GM12878 (cell line): ENCODE results near the gene PLA2G3. TPM values are rescaled to one million over a fixed set of nuclear protein-coding genes. Genes with fewer than 3 reads are reported as not detected.

ENCODE experiments used
- ATAC-seq: fragments of 200-7000 bp; cut with Tn5 transposase; 3 replicates; pipeline ENCODE4 v1.9.1; 2020; ENCODE audit warnings: mild to moderate bottlenecking, moderate library complexity
- BruUV-seq: library from RNA; stranded (reverse); fragments of 400-500 nt; replicated peaks from 2 replicates; lab custom pipeline; 2021; lab: Mats Ljungman, UMichigan
- CTCF ChIA-PET: fragments of 300-600 bp; sonication (Branson Sonifier 250); formaldehyde crosslinking; extraction: SDS; loops from one replicate; lab custom pipeline; 2021; ENCODE audit warnings: inconsistent platforms; lab: Yijun Ruan, JAX
- POLR2A ChIA-PET: fragments of 350-600 bp; formaldehyde crosslinking; extraction: SDS; loops from one replicate; lab custom pipeline; 2021; ENCODE audit warnings: inconsistent platforms; lab: Charles Lee
- RAD21 ChIA-PET: fragments of 300-600 bp; sonication (Branson Sonifier 250); formaldehyde crosslinking; loops from one replicate; lab custom pipeline; 2023; ENCODE audit warnings: antibody characterized with exemption; ENCODE audit not compliant: unreplicated experiment; lab: Charles Lee
- SMC1A ChIA-PET: fragments of 300-600 bp; sonication (Branson Sonifier 250); formaldehyde crosslinking; loops from one replicate; lab custom pipeline; 2023; ENCODE audit not compliant: unreplicated experiment, uncharacterized antibody; lab: Charles Lee
- DNase-seq: peaks from one replicate; pipeline ENCODE4 v3.0.0-alpha.2; 2011; ENCODE audit warnings: low read depth, low spot score
- FAIRE-seq: peaks from 3 replicates; lab custom pipeline; 2011; peaks lifted over from hg19 to GRCh38; lab: Jason Lieb, UNC
- H2AFZ ChIP-seq: 2 replicates; pipeline ENCODE4 v1.6.0; 2011; ENCODE audit warnings: low read depth, low read length, control low read depth; ENCODE audit not compliant: control insufficient read depth
- H3K27ac ChIP-seq: 2 replicates; pipeline ENCODE4 v1.5.1; 2011; ENCODE audit warnings: control low read depth; ENCODE audit not compliant: control insufficient read depth, insufficient read depth
- H3K27me3 ChIP-seq, 2 experiments: replicated peaks in 1 of 2; 2 replicates each; pipeline versions ENCODE4 v1.6.0 to v1.6.1; 2011; ENCODE audit warnings: low read length in 1 of 2; ENCODE audit not compliant: control insufficient read depth in 2 of 2, insufficient read depth in 2 of 2
- H3K36me3 ChIP-seq, 2 experiments: 2 replicates each; pipeline ENCODE4 v1.5.1; 2011; ENCODE audit warnings: low read length in 1 of 2; ENCODE audit not compliant: control insufficient read depth in 2 of 2, insufficient read depth in 2 of 2
- H3K4me1 ChIP-seq: 2 replicates; pipeline ENCODE4 v1.6.1; 2011; ENCODE audit warnings: mild to moderate bottlenecking, low read length, moderate library complexity, mixed read lengths; ENCODE audit not compliant: control insufficient read depth, insufficient read depth
- H3K4me2 ChIP-seq: 2 replicates; pipeline ENCODE4 v1.6.0; 2011; ENCODE audit warnings: control low read depth; ENCODE audit not compliant: control insufficient read depth, insufficient read depth
- H3K4me3 ChIP-seq: fragments of 200-600 bp; sonication (generic); 2 replicates; pipeline ENCODE4 v1.5.1; 2016
- H3K79me2 ChIP-seq: 2 replicates; pipeline ENCODE4 v1.6.0; 2011; ENCODE audit warnings: low read length; ENCODE audit not compliant: control insufficient read depth, insufficient read depth
- H3K9ac ChIP-seq: 2 replicates; pipeline ENCODE4 v1.8.0; 2011; ENCODE audit warnings: low read length, control low read depth, mixed read lengths; ENCODE audit not compliant: control insufficient read depth, insufficient read depth
- H3K9me3 ChIP-seq: replicated peaks from 3 replicates; pipeline ENCODE4 v1.5.1; 2011; ENCODE audit warnings: mild to moderate bottlenecking, low read length; ENCODE audit not compliant: control insufficient read depth, insufficient read depth
- H4K20me1 ChIP-seq: 2 replicates; pipeline ENCODE4 v1.6.0; 2011; ENCODE audit not compliant: control insufficient read depth, insufficient read depth
- ASH2L ChIP-seq: fragments of 300-600, 200-600 bp; sonication (generic); IDR thresholded peaks from 2 replicates; pipeline ENCODE4 v1.6.1; 2017; ENCODE audit warnings: low read depth, mild to moderate bottlenecking, borderline replicate concordance
- BHLHE40 ChIP-seq, 2 experiments: fragments of 450-650 bp in 1 of 2; IDR thresholded peaks; 2 replicates each; pipeline ENCODE4 v1.6.1; 2011 to 2017; ENCODE audit warnings: low read depth in 2 of 2, borderline replicate concordance in 1 of 2, improper control_type of control experiment in 1 of 2, low read length in 1 of 2, mild to moderate bottlenecking in 1 of 2
- CHD1 ChIP-seq: IDR thresholded peaks from 2 replicates; pipeline ENCODE4 v1.6.1; 2012; ENCODE audit warnings: low read depth, low read length, improper control_type of control experiment
- MEF2A ChIP-seq: IDR thresholded peaks from 2 replicates; pipeline ENCODE4 v1.6.1; 2011; ENCODE audit warnings: low read depth, mild to moderate bottlenecking, low read length, moderate library complexity; ENCODE audit not compliant: insufficient read depth
- MYB ChIP-seq: fragments of 150-350 bp; IDR thresholded peaks from 2 replicates; pipeline ENCODE4 v1.6.1; 2014; ENCODE audit warnings: mild to moderate bottlenecking, low read depth, low read length, borderline replicate concordance
- SIN3A ChIP-seq: IDR thresholded peaks from 2 replicates; pipeline ENCODE4 v1.6.1; 2012; ENCODE audit warnings: low read depth, low read length, improper control_type of control experiment
- SIX5 ChIP-seq: IDR thresholded peaks from 2 replicates; pipeline ENCODE4 v1.6.1; 2011; ENCODE audit warnings: mild to moderate bottlenecking, low read depth, low read length, moderate library complexity; ENCODE audit not compliant: severe bottlenecking
- ZBED1 ChIP-seq: IDR thresholded peaks from 2 replicates; pipeline ENCODE4 v1.6.1; 2016; ENCODE audit warnings: borderline replicate concordance
- ZNF274 ChIP-seq: IDR thresholded peaks from one replicate; pipeline ENCODE4 v1.8.0; 2011; ENCODE audit not compliant: insufficient read length, insufficient read depth
- WGBS: methylation state at CpG from one replicate; pipeline ENCODE4 v1.1.6; 2016; ENCODE audit warnings: low lambda C conversion rate; ENCODE audit not compliant: insufficient replicate concordance, insufficient coverage; ENCODE audit errors: missing lambda C conversion rate; 5-methylcytosine and 5-hydroxymethylcytosine counted together
- in situ Hi-C: fragments of 300-500 bp; cut with MboI; formaldehyde crosslinking; loops from 9 replicates; pipeline ENCODE4 v1.14.3; 2018; ENCODE audit warnings: mixed read lengths
- intact Hi-C: fragments of 100-400 bp; cut with micrococcal nuclease; formaldehyde crosslinking; loops from one replicate; pipeline ENCODE4 v1.14.2; 2022; ENCODE audit not compliant: unreplicated experiment
- polyA plus RNA-seq, 11 experiments: library from polyadenylated mRNA; depleted of rRNA in 4 of 11; unstranded in 6 of 11; stranded (reverse) in 5 of 11; fragments of >200 nt; fragmentation: Nextera tagmentation in 4 of 11; fragmentation: Illumina TruSeq in 1 of 11; extraction: Ambion mirVana in 4 of 11; extraction: Trizol in 1 of 11; gene quantifications; 1 replicate in 1 of 11; 2 replicates in 10 of 11; pipeline versions ENCODE4 v1.2.1 to v1.2.3, GENCODE V29; 2011 to 2016; ENCODE audit warnings: inconsistent platforms in 2 of 11, missing spikeins in 2 of 11, low read depth in 1 of 11
- total RNA-seq, 4 experiments: library from RNA; depleted of rRNA in 3 of 4; stranded (reverse); fragments of >200 nt in 3 of 4; fragmentation: Illumina TruSeq in 1 of 4; extraction: Trizol in 1 of 4; gene quantifications; 2 replicates each; pipeline versions ENCODE4 v1.2.1 to v1.2.3, GENCODE V29; 2013 to 2021
- TF ChIP-seq, protein P1 (sequence below): fragments of 450-650 bp; formaldehyde crosslinking; IDR thresholded peaks from 2 replicates; pipeline ENCODE4 v1.4.0; 2020; ENCODE audit warnings: mild to moderate bottlenecking, moderate library complexity

Gene PLA2G3
- total and polyA plus RNA-seq, 10 of the 15 experiments (the other 5 are each of a cell fraction or from before 2014, with no cell fraction given), result 0.04 TPM; not detected in 9

- POLR2A ChIA-PET, result no interaction called here
- Histone ChIP-seq H3K27ac (no peak overlapping the region), H3K36me3 (no peaks in the 10 kb centered on the region), H3K9ac (no peak overlapping the region), H2AFZ (no peak overlapping the region), H3K4me1 (no peaks in the 10 kb centered on the region), H3K27me3 (no peaks in the 10 kb centered on the region), H3K79me2 (no peaks in the 10 kb centered on the region), H3K4me2 (no peak overlapping the region), H4K20me1 (no peaks in the 10 kb centered on the region), H3K9me3 (no peaks in the 10 kb centered on the region), H3K4me3 (no peak overlapping the region)
- WGBS, result 56% methylated on average over 16 of the region's 16 CpGs
- SMC1A ChIA-PET, result no interaction called here
- TF ChIP-seq ASH2L (no peak), ZBED1 (no peak), CHD1 (no peak), ZNF274 (no peak), MYB (no peak), BHLHE40 (IDR thresholded peaks at IDR 0.05; ENCODE audit: borderline replicate concordance in 1 of 2, low read depth in 2 of 2, low read length in 1 of 2) (no peak), SIX5 (no peak)
- ATAC-seq (no peak), DNase-seq (no peak), FAIRE-seq (no peak)
- intact Hi-C loops, result no loop called here
- CTCF ChIA-PET, result no interaction called here
- in situ Hi-C loops, result no loop called here
- no TSS peak for BruUV-seq
- RAD21 ChIA-PET, result no interaction called here
These were observed 3.6 kb downstream of the PLA2G3 start for GRCh38 chr22:31136711-31137110.

DNA sequence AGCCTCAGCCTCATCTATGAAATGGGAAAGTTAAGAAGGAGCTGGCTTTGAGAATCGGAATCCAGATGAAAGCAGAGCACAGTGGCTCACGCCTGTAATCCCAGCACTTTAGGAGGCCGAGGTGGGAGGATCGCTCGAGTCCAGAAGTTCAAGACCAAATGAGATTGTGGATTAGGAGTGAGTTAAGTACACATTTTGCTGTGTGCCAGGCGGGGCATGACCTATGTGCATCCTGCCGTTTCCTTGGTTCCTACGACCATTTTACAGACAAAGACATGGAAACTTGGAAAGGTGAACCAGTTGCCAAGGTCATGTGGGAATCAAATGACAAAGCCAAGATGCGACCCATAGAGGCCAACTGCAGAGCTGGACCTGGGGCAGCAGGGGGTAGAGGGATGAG is 4.2 kb downstream of the PLA2G3 start:
- H3K36me3 ChIP-seq, result no peaks in the 10 kb centered on the region
- intact Hi-C loops (no loop called here), in situ Hi-C loops (no loop called here)
- FAIRE-seq, result no peak
- H3K79me2 ChIP-seq, result no peaks in the 10 kb centered on the region
- no peak overlapping the region for H3K27ac ChIP-seq
- CTCF ChIA-PET, result no interaction called here
- SMC1A ChIA-PET, result no interaction called here
- no peak for ATAC-seq
- BruUV-seq, result no TSS peak
- no peak overlapping the region for H3K9ac ChIP-seq
- no peak for DNase-seq
- H3K4me3 ChIP-seq, result no peak overlapping the region
- no peaks in the 10 kb centered on the region for H3K27me3 ChIP-seq
- no peak overlapping the region for H2AFZ ChIP-seq
- no peaks in the 10 kb centered on the region for H3K4me1 ChIP-seq
- no peak overlapping the region for H3K4me2 ChIP-seq
- WGBS, result 39% methylated on average over 9 of the region's 9 CpGs
- H4K20me1 ChIP-seq, result no peaks in the 10 kb centered on the region
- H3K9me3 ChIP-seq, result no peaks in the 10 kb centered on the region
- RAD21 ChIA-PET, result no interaction called here
- TF ChIP-seq SIN3A (no peak), ZBED1 (no peak), MEF2A (no peak)
- TF ChIP-seq, protein P1, sequence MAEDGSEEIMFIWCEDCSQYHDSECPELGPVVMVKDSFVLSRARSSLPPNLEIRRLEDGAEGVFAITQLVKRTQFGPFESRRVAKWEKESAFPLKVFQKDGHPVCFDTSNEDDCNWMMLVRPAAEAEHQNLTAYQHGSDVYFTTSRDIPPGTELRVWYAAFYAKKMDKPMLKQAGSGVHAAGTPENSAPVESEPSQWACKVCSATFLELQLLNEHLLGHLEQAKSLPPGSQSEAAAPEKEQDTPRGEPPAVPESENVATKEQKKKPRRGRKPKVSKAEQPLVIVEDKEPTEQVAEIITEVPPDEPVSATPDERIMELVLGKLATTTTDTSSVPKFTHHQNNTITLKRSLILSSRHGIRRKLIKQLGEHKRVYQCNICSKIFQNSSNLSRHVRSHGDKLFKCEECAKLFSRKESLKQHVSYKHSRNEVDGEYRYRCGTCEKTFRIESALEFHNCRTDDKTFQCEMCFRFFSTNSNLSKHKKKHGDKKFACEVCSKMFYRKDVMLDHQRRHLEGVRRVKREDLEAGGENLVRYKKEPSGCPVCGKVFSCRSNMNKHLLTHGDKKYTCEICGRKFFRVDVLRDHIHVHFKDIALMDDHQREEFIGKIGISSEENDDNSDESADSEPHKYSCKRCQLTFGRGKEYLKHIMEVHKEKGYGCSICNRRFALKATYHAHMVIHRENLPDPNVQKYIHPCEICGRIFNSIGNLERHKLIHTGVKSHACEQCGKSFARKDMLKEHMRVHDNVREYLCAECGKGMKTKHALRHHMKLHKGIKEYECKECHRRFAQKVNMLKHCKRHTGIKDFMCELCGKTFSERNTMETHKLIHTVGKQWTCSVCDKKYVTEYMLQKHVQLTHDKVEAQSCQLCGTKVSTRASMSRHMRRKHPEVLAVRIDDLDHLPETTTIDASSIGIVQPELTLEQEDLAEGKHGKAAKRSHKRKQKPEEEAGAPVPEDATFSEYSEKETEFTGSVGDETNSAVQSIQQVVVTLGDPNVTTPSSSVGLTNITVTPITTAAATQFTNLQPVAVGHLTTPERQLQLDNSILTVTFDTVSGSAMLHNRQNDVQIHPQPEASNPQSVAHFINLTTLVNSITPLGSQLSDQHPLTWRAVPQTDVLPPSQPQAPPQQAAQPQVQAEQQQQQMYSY (CRISPR knock-in tag), result no peak
- POLR2A ChIA-PET, result no interaction called here
